HL-60 (cell line): Measurements from ENCODE around the gene GRK7.
"Not testable (repeated sequence)": the region's sequence is repeated elsewhere in the genome, so short reads cannot be mapped to it uniquely, and the experiment has no call there.

ENCODE experiments used
- DNase-seq, 2 experiments: peaks; one replicate each; pipeline ENCODE4 v3.0.0-alpha.2; 2010 to 2020; ENCODE audit warnings: low read depth in 1 of 2, low spot score in 1 of 2
- H3K27ac ChIP-seq: fragments of 250-450 bp; sonication (Bioruptor Pico); replicated peaks from 2 replicates; pipeline ENCODE4 v1.5.1; 2020; ENCODE audit warnings: mild to moderate bottlenecking, moderate library complexity
- H3K27me3 ChIP-seq: fragments of 250-450 bp; sonication (Bioruptor Pico); 2 replicates; pipeline ENCODE4 v1.5.1; 2021; ENCODE audit warnings: mild to moderate bottlenecking, moderate library complexity; ENCODE audit not compliant: insufficient read depth, poor library complexity, severe bottlenecking
- H3K4me3 ChIP-seq: replicated peaks from 2 replicates; pipeline ENCODE4 v1.5.1; 2011; ENCODE audit warnings: mild to moderate bottlenecking, control low read depth, low read length; ENCODE audit not compliant: insufficient read depth
- CTCF ChIP-seq: IDR thresholded peaks from one replicate; pipeline ENCODE4 v1.5.1; 2011; ENCODE audit warnings: low read length, control low read depth, inconsistent platforms; ENCODE audit not compliant: insufficient read depth
- GABPA ChIP-seq: IDR thresholded peaks from 2 replicates; pipeline ENCODE4 v1.6.1; 2012; ENCODE audit warnings: low read depth
- POLR2AphosphoS5 ChIP-seq: IDR thresholded peaks from 2 replicates; pipeline ENCODE4 v1.6.1; 2012; ENCODE audit warnings: low read depth
- SPI1 ChIP-seq: IDR thresholded peaks from 2 replicates; pipeline ENCODE4 v1.6.1; 2012; ENCODE audit warnings: low read depth, mild to moderate bottlenecking, borderline replicate concordance
- TF ChIP-seq, protein P1 (sequence below): IDR thresholded peaks from 2 replicates; pipeline ENCODE4 v1.6.1; 2012; ENCODE audit warnings: low read depth; ENCODE audit not compliant: insufficient replicate concordance

The GRK7 gene

GRCh38 chr3:141754032-141754431 is 9.2 kb upstream of the GRK7 start:
- DNase-seq = no peak
- no peaks in the 10 kb centered on the region for H3K27me3 ChIP-seq
- no peak for TF ChIP-seq SPI1
- TF ChIP-seq POLR2AphosphoS5 = no peak
- TF ChIP-seq GABPA = no peak
- TF ChIP-seq CTCF = no peak
- TF ChIP-seq, protein P1, sequence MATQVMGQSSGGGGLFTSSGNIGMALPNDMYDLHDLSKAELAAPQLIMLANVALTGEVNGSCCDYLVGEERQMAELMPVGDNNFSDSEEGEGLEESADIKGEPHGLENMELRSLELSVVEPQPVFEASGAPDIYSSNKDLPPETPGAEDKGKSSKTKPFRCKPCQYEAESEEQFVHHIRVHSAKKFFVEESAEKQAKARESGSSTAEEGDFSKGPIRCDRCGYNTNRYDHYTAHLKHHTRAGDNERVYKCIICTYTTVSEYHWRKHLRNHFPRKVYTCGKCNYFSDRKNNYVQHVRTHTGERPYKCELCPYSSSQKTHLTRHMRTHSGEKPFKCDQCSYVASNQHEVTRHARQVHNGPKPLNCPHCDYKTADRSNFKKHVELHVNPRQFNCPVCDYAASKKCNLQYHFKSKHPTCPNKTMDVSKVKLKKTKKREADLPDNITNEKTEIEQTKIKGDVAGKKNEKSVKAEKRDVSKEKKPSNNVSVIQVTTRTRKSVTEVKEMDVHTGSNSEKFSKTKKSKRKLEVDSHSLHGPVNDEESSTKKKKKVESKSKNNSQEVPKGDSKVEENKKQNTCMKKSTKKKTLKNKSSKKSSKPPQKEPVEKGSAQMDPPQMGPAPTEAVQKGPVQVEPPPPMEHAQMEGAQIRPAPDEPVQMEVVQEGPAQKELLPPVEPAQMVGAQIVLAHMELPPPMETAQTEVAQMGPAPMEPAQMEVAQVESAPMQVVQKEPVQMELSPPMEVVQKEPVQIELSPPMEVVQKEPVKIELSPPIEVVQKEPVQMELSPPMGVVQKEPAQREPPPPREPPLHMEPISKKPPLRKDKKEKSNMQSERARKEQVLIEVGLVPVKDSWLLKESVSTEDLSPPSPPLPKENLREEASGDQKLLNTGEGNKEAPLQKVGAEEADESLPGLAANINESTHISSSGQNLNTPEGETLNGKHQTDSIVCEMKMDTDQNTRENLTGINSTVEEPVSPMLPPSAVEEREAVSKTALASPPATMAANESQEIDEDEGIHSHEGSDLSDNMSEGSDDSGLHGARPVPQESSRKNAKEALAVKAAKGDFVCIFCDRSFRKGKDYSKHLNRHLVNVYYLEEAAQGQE = no peak
- no peak overlapping the region for H3K4me3 ChIP-seq
- no peak overlapping the region for H3K27ac ChIP-seq

DNA sequence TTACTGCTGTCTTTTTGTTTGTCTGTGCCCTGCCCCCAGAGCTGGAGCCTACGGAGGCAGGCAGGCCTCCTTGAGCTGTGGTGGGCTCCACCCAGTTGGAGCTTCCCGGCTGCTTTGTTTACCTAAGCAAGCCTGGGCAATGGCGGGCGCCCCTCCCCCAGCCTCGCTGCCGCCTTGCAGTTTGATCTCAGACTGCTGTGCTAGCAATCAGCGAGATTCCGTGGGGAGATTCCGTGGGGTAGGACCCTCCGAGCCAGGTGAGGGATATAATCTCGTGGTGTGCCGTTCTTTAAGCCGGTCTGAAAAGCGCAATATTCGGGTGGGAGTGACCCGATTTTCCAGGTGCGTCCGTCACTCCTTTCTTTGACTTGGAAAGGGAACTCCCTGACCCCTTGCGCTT is 656 bp upstream of the GRK7 start:
- not testable (repeated sequence) for DNase-seq, H3K27ac ChIP-seq, H3K27me3 ChIP-seq, H3K4me3 ChIP-seq

DNA sequence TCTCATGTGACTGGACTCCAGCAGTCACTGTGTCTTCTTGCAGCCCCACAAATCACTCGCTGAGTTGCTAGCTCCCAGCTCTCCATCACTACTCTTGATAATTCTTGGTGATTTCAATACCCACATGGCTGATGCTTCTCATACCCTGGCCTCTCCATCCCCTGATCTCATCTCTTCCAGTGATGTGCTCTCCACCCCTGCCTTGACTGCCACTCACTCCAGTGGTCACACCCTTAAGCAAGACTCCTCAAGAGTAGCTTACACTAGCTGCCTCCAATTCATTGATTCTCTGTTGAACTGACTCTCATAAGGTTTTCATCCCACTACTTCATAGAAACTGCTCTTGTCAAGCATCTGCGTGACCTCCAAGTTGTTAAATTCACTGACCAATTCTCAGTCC is 837 bp downstream of the GRK7 start:
- no peaks in the 10 kb centered on the region for H3K27me3 ChIP-seq
- no peak overlapping the region for H3K4me3 ChIP-seq
- H3K27ac ChIP-seq = no peak overlapping the region
- DNase-seq = no peak
- TF ChIP-seq CTCF (no peak), GABPA (no peak), SPI1 (no peak), POLR2AphosphoS5 (no peak)
- TF ChIP-seq, protein P1 = no peak

- Histone ChIP-seq H3K27me3 (no peaks in the 10 kb centered on the region), H3K27ac (peak overlapping the region; percentile 52; the same call in 1 of the 2 replicates), H3K4me3 (no peak overlapping the region)
- DNase-seq = no peak
- TF ChIP-seq, protein P1 = no peak
- TF ChIP-seq CTCF = no peak
- TF ChIP-seq POLR2AphosphoS5 = no peak
- TF ChIP-seq GABPA = no peak
- no peak for TF ChIP-seq SPI1
Measured at GRCh38 chr3:141764465-141764864, 1.3 kb downstream of the GRK7 start.
